ENCODE results near the gene P4HA2.

GRCh38 chr5:132234684-132235062 lies 7.0 kb upstream of the P4HA2 start:
- TF ChIP-seq TEAD4 (IDR thresholded peaks at IDR 0.05; ENCODE audit: borderline replicate concordance, insufficient read depth) (no peak), CTCF (IDR thresholded peaks at IDR 0.05) (no peak), MXI1 (IDR thresholded peaks at IDR 0.05; ENCODE audit: low read depth, low read length) (no peak), MAX (IDR thresholded peaks at IDR 0.05; ENCODE audit: low read depth) (no peak)

Data from SK-N-SH (cell line).